Nephron (organoid): ENCODE results near the gene TAF4.
"Not testable (repeated sequence)": the region's sequence is repeated elsewhere in the genome, so short reads cannot be mapped to it uniquely, and the experiment has no call there.

ENCODE experiments used
- H3K27ac Mint-ChIP-seq, 3 experiments: 2 replicates each; pipeline ENCODE4 v1.8.0; 2020; ENCODE audit warnings: mixed read lengths in 3 of 3, mild to moderate bottlenecking in 2 of 3, moderate library complexity in 1 of 3
- H3K27me3 Mint-ChIP-seq: 2 replicates; pipeline ENCODE4 v1.8.0; 2021; ENCODE audit warnings: low read depth, mild to moderate bottlenecking, moderate library complexity, mixed read lengths
- H3K36me3 Mint-ChIP-seq: 2 replicates; pipeline ENCODE4 v1.8.0; 2020; ENCODE audit warnings: low read depth, mixed read lengths
- H3K4me1 Mint-ChIP-seq: 2 replicates; pipeline ENCODE4 v1.8.0; 2020; ENCODE audit warnings: mixed read lengths
- H3K4me3 Mint-ChIP-seq, 3 experiments: 2 replicates each; pipeline ENCODE4 v1.8.0; 2020; ENCODE audit warnings: mild to moderate bottlenecking in 3 of 3, mixed read lengths in 3 of 3, moderate library complexity in 2 of 3
- H3K9me3 Mint-ChIP-seq: 2 replicates; pipeline ENCODE4 v1.8.0; 2020; ENCODE audit warnings: mixed read lengths
- CTCF ChIP-seq, 3 experiments: fragments of 200-600 bp; sonication (generic); IDR thresholded peaks; one replicate each; pipeline ENCODE4 v1.5.0; 2021; ENCODE audit warnings: antibody characterized with exemption in 3 of 3; ENCODE audit not compliant: unreplicated experiment in 3 of 3

TAF4 gene

GRCh38 chr20:62085206-62085605 is 19.5 kb upstream of the TAF4 start:
- no peaks in the 10 kb centered on the region for H3K36me3 Mint-ChIP-seq

GRCh38 chr20:62084224-62084623 is 18.5 kb upstream of the TAF4 start:
- not testable (repeated sequence) for H3K36me3 Mint-ChIP-seq, H3K4me1 Mint-ChIP-seq, H3K27me3 Mint-ChIP-seq, H3K4me3 Mint-ChIP-seq, H3K27ac Mint-ChIP-seq
- peaks cover 11% of the 10 kb centered on the region for H3K9me3 Mint-ChIP-seq

More at GRCh38 chr20:62085206-62085605, 19.5 kb upstream of the TAF4 start:
- H3K4me3 Mint-ChIP-seq = no peak overlapping the region
- peaks cover 5% of the 10 kb centered on the region for H3K4me1 Mint-ChIP-seq
- TF ChIP-seq CTCF (IDR thresholded peaks at IDR 0.05; ENCODE audit: unreplicated experiment in 3 of 3) = no peak
- H3K27me3 Mint-ChIP-seq = peaks cover 5% of the 10 kb centered on the region
- peaks cover 11% of the 10 kb centered on the region for H3K9me3 Mint-ChIP-seq
- no peak overlapping the region for H3K27ac Mint-ChIP-seq

- no peak for TF ChIP-seq CTCF (IDR thresholded peaks at IDR 0.05; ENCODE audit: unreplicated experiment in 3 of 3)
- H3K4me3 Mint-ChIP-seq = no peak overlapping the region
Measured at GRCh38 chr20:62083312-62083711, 17.6 kb upstream of the TAF4 start.

GRCh38 chr20:62080249-62080990 is 14.7 kb upstream of the TAF4 start:
- H3K27me3 Mint-ChIP-seq = peaks cover 5% of the 10 kb centered on the region
- H3K27ac Mint-ChIP-seq = peak overlapping the region in 1 of 3 experiments; percentile 35
- H3K36me3 Mint-ChIP-seq = no peaks in the 10 kb centered on the region
- peaks cover 6% of the 10 kb centered on the region for H3K4me1 Mint-ChIP-seq
- TF ChIP-seq CTCF (IDR thresholded peaks at IDR 0.05; ENCODE audit: unreplicated experiment in 3 of 3) = no peak
- peaks cover 26% of the 10 kb centered on the region for H3K9me3 Mint-ChIP-seq
- H3K4me3 Mint-ChIP-seq = peak overlapping the region in 2 of 3 experiments; percentile 6 to 9

More at GRCh38 chr20:62083312-62083711, 17.6 kb upstream of the TAF4 start:
- no peak overlapping the region for H3K27ac Mint-ChIP-seq
- peaks cover 6% of the 10 kb centered on the region for H3K4me1 Mint-ChIP-seq
- peaks cover 5% of the 10 kb centered on the region for H3K27me3 Mint-ChIP-seq
- peaks cover 11% of the 10 kb centered on the region for H3K9me3 Mint-ChIP-seq
- H3K36me3 Mint-ChIP-seq = no peaks in the 10 kb centered on the region

GRCh38 chr20:62079166-62079565 is 13.5 kb upstream of the TAF4 start:
- H3K36me3 Mint-ChIP-seq = peaks cover 4% of the 10 kb centered on the region
- no peak overlapping the region for H3K4me3 Mint-ChIP-seq
- TF ChIP-seq CTCF (IDR thresholded peaks at IDR 0.05; ENCODE audit: unreplicated experiment in 3 of 3) = no peak
- H3K9me3 Mint-ChIP-seq = peaks cover 34% of the 10 kb centered on the region
- peaks cover 5% of the 10 kb centered on the region for H3K27me3 Mint-ChIP-seq
- peaks cover 6% of the 10 kb centered on the region for H3K4me1 Mint-ChIP-seq
- H3K27ac Mint-ChIP-seq = no peak overlapping the region

- Mint-ChIP-seq H3K27ac (no peak overlapping the region), H3K4me3 (no peak overlapping the region), H3K9me3 (peaks cover 44% of the 10 kb centered on the region), H3K36me3 (peaks cover 4% of the 10 kb centered on the region), H3K4me1 (peaks cover 6% of the 10 kb centered on the region), H3K27me3 (no peaks in the 10 kb centered on the region)
- TF ChIP-seq CTCF (IDR thresholded peaks at IDR 0.05; ENCODE audit: unreplicated experiment in 3 of 3) = no peak
Measured at GRCh38 chr20:62073323-62073722, 7.6 kb upstream of the TAF4 start.

GRCh38 chr20:62071669-62072430 is 6.2 kb upstream of the TAF4 start:
- H3K9me3 Mint-ChIP-seq = peaks cover 34% of the 10 kb centered on the region
- H3K4me3 Mint-ChIP-seq, H3K27ac Mint-ChIP-seq, H3K36me3 Mint-ChIP-seq, H3K27me3 Mint-ChIP-seq: not testable (repeated sequence)
- peaks cover 17% of the 10 kb centered on the region for H3K4me1 Mint-ChIP-seq
